ENCODE data around the gene COL9A1.

The COL9A1 gene

DNA sequence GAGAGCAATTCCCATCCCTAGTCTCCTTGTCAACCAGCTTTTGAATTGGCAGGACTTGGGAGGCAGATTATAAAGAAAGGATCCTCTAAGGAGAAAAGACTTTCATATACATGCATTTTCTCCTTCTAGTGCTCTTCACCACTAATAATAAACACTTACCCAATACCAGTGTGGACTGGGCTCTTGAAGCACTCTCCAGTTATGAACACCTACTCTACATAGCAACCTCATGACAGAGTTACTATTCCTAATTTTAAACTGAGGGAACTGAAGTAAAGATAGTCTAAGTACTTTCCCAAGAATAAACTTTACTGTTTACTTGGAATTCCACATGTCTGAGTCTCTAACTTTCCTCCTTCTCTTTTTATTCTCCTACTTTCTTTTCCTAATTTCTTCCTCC, 4.8 kb downstream of the COL9A1 start:
- in situ Hi-C loops (cut with MboI; ENCODE audit: low pct_unique_long_range_greater_than_20kb, low sequenced_read_pairs) = no loop called here
- no peak for DNase-seq

DNA sequence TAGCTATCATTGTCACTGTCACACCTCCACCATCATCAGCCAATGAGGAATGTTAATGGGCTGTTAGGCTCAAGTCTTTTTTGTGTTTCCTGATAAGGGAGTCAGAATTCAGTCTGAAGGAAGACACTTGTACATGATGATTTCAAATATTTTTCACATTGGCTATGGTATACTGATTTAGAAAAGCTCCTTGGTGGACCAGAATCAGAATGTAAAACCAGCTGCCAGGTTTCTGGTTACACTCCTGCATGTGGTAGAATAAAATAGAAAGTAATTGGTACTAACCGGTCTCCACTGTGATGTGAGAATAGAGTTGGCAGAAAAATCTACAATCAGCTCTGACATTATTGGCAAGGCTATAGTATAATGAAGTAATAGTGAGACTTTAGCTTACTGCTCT, 10.7 kb downstream of the COL9A1 start:
- in situ Hi-C loops (cut with MboI; ENCODE audit: low pct_unique_long_range_greater_than_20kb, low sequenced_read_pairs) = no loop called here
- DNase-seq = no peak

DNA sequence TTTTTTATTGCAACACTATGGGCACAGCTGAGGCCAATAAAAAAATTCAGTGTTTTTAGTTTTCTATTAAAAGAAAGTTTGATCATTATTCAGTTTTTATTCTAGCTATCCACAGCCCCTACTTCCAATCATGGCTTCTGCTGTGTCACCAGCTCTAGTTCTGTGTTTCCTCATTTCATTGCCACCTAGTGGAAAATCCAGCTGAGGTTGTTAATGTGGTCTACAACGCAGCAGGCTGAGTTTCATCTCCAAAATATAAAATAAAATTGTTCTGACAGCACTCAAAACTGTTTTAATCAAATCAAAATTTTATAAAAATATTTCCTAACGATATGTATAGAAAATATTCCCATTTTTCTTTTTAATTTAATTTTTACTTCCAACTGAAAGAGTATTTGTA, 13.6 kb downstream of the COL9A1 start:
- DNase-seq = no peak
- in situ Hi-C loops (cut with MboI; ENCODE audit: low pct_unique_long_range_greater_than_20kb, low sequenced_read_pairs) = no loop called here

DNA sequence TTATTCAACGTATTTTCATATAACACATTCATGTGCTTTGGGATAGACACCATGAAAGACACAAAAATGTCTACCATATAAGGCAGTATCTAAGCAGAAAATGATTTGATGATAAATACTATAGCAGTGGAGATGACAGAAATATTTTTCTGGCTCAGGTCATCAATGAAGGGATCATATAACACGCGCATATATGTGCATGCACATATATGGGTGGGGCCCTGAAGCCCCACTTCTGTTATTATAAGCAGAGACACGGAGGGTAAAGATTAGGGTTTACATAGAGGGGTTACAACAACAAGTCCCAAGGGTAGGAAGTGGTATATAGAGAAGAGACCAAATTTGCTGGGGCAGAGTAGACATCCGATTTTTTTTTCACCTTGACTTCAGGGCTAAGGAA, 16.0 kb downstream of the COL9A1 start:
- no peak for DNase-seq
- in situ Hi-C loops (cut with MboI; ENCODE audit: low pct_unique_long_range_greater_than_20kb, low sequenced_read_pairs) = no loop called here

DNA sequence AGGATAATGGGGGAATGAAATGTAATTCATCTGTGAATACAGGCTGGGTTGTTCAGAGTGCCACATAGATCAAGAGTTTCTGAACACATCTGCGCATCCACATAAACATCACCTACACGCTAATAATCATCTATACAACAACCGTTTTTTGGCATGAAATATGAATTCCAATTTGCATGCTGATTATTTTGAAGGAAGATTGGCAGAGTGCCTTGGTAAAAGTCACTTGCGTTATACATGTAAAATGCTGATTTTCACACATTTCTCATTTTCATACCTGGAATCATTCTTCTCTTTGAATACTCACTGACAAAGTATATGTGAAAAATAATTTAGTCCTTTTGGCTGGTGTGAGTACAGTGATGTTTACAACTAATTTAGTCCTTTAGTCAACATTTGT, 17.7 kb downstream of the COL9A1 start:
- in situ Hi-C loops (cut with MboI; ENCODE audit: low pct_unique_long_range_greater_than_20kb, low sequenced_read_pairs) = no loop called here
- no peak for DNase-seq

DNA sequence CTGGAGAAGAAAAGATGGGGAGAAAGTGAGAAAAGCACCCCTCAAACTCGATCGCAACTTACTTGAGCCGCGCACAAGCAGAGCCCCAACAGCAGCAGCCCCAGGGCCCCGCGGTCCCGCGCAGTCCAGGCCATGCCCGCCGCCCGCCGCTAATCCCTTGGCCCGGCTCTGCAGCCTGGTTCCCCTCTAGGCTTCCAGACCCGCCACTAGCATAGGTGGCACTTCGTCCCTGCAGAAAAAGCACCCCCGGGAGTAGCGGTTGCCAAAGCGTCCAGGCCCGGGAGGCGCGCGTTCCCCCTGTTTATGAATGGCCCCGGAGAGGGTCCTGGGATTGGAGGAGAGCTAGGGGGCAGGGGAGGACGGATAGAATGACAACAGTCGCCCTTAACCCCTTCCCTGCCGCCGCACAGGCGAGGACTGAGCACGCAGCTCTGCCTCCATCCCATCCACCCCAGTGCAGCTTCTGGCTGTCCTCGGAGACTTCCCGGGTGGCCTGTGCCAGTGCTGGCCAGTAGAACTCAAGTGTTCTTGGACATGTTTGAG, 19.9 kb downstream of the COL9A1 start:
- in situ Hi-C loops (cut with MboI; ENCODE audit: low pct_unique_long_range_greater_than_20kb, low sequenced_read_pairs) = no loop called here
- DNase-seq = no peak

DNA sequence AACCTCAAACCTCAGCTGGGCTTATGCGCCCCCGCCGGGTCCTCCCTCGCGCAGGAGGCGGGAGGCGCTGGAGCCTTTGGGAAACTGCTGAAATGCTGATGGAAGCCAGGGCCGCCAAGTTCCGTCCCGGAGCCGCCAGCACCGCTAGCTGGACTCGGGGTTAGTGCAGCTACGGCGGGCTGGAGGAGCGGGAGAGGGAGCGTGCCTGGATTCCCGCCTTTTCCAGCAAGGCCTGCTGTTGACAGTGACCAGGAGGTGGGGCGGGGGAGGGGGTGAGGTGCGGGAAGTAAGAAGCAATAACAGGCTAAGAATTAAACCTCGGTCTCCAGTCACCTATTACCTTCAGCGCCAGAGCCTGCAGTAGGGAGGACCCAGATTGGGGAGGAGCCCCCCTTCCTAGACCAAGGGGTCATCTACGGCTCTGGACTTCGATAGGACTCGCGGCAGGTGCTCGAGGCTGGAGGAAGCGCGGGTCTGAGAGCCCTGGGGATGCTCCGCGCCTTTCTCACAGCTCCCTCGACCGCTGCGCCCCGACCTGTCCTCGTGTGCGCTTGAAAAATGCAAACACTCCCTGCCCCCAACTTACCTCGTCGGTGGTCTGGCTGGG, 20.5 kb downstream of the COL9A1 start:
- DNase-seq = no peak
- in situ Hi-C loops (cut with MboI; ENCODE audit: low pct_unique_long_range_greater_than_20kb, low sequenced_read_pairs) = no loop called here

DNA sequence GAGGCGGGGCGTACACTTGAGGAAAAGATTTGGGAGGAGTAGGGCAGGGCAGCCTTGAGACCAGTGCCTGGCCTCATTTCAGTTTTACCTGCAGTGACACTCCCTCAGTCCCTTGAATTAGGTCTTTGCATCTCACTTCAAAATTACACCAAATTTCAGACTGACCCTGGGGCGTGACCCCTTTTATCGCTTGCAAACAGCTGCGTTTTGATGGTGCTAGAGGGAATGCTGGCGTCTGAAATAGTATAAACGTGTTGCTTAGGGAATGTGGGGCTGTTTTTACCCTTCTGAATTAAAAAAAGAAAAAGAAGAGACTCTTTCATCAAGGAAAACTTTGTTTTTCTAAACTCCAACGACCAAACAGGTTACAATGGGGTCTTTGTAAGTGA, 21.0 kb downstream of the COL9A1 start:
- in situ Hi-C loops (cut with MboI; ENCODE audit: low pct_unique_long_range_greater_than_20kb, low sequenced_read_pairs) = no loop called here
- DNase-seq = no peak

DNA sequence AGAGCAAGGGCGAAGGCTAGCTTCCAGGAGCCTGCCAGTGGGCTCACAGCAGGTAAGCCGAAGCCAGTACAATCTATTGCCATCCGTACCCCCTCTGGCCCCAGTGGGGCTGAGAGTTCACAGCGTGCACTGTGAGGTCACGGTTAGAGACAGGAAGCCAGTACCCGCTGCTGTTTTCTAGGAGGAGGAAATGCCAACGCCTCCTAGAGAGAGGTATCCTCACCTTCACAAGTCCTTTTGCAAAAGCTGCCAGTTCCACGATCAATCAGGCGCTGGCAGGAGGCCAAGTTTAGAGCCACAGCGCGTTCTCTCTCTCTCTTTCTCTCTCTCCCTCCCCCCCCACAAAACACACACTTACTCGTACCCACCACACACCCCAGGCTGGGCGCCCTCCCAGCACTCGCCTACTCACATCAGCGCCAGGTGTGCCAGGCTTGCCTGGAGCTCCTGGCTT, 22.5 kb downstream of the COL9A1 start:
- in situ Hi-C loops (cut with MboI; ENCODE audit: low pct_unique_long_range_greater_than_20kb, low sequenced_read_pairs) = no loop called here
- no peak for DNase-seq

DNA sequence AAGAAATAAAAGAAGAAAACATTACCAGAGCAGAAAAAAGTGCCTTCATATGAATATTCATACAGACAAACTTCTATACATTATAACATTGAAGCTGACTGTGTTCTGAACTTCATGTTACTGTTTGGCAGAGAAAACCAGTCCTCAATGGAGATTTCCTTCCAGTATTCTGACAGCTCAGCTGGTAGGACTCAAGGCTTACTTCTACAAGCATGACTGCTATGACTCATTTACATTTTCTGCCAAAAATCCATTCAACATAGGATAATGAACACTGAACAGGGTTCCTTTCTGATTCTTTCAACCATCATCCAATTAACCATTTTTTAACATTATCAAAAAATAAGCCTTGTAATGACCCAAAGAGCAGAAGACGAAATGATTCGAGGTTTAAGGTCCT, 25.4 kb downstream of the COL9A1 start:
- in situ Hi-C loops (cut with MboI; ENCODE audit: low pct_unique_long_range_greater_than_20kb, low sequenced_read_pairs) = no loop called here
- no peak for DNase-seq

DNA sequence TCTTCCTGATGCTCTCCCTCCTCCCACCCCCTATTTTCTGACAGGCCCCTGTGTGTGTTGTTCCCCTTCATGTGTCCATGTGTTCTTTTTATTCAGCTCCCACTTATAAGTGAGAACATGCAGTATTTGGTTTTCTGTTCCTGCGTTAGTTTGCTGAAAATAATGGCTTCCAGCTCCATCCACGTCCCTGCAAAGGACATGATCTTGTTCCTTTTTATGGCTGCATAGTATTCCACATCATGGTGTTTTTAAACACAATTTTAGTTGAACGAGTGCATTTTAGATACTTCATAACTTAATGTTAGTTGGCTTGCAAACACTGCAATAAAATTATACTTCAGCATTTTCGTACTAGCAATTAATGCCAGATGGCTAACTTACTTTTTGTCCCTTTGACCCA, 28.5 kb downstream of the COL9A1 start:
- in situ Hi-C loops (cut with MboI; ENCODE audit: low pct_unique_long_range_greater_than_20kb, low sequenced_read_pairs) = no loop called here
- DNase-seq = no peak

DNA sequence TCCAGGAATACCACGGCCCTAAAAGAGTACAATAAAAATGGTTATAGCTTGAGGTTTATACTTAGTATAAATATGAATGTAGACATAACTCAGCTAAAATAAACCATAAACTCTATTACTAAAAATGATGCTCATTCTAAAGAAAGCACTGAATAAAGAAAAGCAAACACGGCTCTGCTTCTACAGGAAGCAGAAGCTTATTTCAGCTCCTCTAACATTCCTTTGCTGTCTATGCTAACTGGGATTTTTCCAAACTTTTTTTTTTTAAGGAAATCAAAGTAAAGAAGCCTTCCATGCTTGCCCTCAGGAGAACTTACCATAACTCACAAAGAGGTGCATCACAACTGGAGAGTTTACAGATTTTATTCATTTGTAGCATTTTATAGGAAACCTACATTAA, 30.8 kb downstream of the COL9A1 start:
- in situ Hi-C loops (cut with MboI; ENCODE audit: low pct_unique_long_range_greater_than_20kb, low sequenced_read_pairs) = no loop called here

DNA sequence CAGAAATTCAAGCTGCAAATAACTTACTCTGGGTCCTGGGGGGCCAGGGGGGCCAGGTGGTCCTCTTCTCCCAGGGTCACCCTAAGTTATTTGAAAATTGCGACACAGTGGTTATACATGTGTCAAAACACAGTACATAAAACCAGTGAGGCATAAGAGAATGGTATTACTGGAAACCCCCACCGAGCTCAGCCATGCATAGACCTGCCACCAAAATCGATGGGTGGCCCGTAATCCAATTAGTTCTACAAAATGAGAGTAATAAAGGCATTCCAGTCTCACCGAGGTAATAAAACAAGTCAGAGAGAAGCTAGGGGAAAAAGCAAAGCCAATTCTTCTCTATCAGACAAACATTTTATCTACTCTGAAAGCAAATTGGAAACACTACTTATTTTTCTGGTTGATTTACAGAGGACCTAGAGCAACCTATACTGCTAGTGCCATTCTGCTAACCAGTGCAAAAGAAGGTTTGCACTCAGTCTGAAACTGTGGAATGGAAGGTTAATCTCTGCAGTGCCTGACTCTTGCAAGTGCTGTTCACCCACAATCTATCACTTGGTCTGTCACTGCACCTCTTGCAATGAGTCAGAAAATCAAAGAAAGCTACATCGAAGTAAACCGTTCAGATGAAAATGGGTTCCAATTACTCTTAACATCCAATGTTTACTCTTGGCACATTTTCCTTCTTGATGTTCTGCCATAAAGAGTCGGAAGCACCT, 32.4 kb downstream of the COL9A1 start:
- in situ Hi-C loops (cut with MboI; ENCODE audit: low pct_unique_long_range_greater_than_20kb, low sequenced_read_pairs) = no loop called here

More for the DNA sequence above, 30.8 kb downstream of the COL9A1 start:
- no peak for DNase-seq

DNA sequence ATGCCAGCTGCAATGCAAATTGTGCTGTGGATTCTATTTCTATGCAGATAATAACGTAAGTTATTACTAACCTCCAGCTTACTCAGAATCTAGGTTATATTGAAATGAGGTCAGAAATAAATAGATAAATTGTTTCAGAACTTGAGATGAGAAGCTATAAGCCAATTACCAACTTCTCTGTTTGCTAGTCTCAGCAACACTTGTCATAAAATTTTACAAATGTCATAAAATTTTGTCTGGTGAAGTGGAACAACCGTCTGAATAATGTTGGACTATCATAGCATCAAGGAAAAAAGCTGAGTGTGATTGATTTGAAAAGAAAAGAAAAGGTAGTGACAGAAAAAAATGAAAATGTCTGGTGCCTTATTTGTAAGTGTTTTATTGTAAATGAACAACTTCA, 36.7 kb downstream of the COL9A1 start:
- in situ Hi-C loops (cut with MboI; ENCODE audit: low pct_unique_long_range_greater_than_20kb, low sequenced_read_pairs) = no loop called here

More for the DNA sequence above, 32.4 kb downstream of the COL9A1 start:
- DNase-seq = no peak

DNA sequence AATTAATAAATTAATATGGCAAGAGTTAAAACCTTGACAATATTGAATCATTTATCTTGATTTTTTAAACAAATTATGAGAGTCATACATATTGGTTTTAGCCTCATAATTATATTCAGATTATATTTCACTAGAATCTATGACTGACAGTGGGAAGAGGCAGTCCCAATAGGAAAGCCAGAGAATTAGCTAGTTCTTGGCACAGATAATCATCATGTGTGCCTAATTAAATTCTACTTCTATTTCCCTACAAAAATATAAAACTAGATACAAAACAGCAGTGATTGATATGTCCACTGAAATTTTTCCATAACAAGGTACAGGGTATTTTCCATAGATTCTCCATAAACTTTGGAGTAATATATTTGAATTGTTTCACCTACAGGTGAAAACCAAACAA, 38.6 kb downstream of the COL9A1 start:
- DNase-seq = no peak
- in situ Hi-C loops (cut with MboI; ENCODE audit: low pct_unique_long_range_greater_than_20kb, low sequenced_read_pairs) = no loop called here

More for the DNA sequence above, 36.7 kb downstream of the COL9A1 start:
- DNase-seq = no peak

DNA sequence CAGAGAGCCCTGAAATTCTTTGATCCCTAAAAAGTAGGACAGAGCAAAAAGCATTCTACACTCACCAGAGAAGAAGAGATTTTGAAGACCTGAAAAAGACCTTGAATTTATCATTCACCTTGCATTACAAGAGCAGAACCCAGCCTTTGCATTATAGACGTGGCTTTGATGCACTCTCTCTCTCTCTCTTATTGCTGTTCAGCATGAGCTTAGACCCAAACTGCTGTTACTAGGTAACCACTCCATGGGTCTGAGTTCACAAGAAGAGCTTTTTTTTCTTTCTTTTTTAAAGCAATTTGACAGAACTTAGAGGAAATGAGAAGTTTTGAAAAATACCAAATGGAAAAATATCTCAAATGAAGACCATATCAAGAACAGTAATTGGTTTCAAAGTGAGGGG, 44.4 kb downstream of the COL9A1 start:
- in situ Hi-C loops (cut with MboI; ENCODE audit: low pct_unique_long_range_greater_than_20kb, low sequenced_read_pairs) = no loop called here
- DNase-seq = no peak

DNA sequence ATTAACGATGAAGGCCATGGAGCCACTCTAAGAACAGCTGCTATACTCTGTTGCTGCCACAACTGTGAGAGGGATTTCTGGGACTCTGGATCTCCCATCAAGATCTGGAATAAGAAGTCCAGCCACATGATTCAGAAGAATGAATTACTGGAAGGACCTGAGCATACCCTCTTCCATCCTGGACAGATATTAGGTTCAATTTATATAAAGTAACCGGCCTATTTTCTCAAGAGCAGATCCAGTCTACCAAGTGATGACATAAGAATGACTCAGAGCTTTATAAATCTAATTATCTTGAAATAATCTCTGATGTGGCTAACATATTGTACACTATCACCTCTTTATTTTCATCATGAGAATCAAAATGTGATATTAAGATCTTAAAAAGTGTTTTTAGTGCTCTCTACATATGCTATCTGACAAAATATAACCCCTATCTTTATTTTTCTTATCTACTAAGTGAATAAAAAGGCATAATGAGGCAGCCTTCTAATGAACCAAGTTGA, 45.1 kb downstream of the COL9A1 start:
- in situ Hi-C loops (cut with MboI; ENCODE audit: low pct_unique_long_range_greater_than_20kb, low sequenced_read_pairs) = no loop called here
- no peak for DNase-seq

DNA sequence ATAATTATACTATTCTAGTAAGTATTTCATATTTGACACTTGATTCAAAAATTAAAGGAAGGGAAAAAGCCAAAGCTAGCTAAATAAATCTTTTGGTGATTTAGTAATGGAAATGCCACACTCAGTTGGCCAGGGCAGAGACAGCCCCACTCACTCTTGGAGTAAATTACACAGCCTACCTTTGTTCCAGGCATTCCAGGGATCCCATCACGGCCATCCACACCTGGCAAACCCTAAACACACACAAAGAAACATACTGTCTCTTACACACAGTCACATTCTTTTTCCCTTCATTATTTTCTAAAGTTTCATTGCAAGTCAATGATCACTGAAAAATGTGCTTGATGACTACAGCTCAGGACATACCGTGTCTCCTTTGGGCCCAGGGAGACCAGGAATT, 48.1 kb downstream of the COL9A1 start:
- in situ Hi-C loops (cut with MboI; ENCODE audit: low pct_unique_long_range_greater_than_20kb, low sequenced_read_pairs) = no loop called here

DNA sequence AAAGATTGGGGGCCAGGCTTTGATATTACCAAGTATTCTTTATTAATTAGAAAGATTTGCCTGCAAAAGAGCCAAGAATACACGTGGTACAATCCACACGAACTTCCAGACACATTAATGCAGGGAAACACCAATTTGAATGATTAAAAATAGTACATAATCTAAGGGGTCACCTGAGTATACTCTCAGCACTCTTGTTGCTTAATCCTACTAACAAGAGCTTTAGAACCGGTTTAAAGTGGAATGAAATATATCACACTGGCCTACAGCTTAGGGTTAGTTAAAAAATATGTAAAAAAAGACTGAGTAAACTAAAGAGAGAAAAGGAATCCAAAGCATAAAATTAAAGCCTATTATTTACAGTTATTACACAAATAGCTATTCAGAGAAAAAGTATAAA, 49.0 kb downstream of the COL9A1 start:
- no peak for DNase-seq
- in situ Hi-C loops (cut with MboI; ENCODE audit: low pct_unique_long_range_greater_than_20kb, low sequenced_read_pairs) = no loop called here

More for the DNA sequence above, 48.1 kb downstream of the COL9A1 start:
- no peak for DNase-seq

DNA sequence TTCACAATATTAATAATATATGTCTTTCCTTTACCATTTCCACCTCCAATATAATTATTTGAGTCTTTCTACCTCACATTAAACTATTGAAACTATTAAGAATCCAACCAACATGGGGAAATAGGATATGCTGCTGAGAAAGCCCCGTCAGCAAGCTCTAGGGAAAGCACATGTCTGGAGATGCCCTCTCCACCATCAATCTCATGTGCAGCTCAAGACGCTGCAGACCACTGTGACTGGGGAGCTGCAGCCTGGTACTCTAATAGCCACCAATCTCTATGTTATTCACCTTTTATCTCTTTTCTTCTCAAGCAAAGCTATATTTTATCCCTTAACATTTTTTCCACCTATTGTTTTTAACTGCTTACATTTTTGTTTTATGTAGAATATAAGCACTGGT, 50.3 kb downstream of the COL9A1 start:
- DNase-seq = no peak
- in situ Hi-C loops (cut with MboI; ENCODE audit: low pct_unique_long_range_greater_than_20kb, low sequenced_read_pairs) = no loop called here

DNA sequence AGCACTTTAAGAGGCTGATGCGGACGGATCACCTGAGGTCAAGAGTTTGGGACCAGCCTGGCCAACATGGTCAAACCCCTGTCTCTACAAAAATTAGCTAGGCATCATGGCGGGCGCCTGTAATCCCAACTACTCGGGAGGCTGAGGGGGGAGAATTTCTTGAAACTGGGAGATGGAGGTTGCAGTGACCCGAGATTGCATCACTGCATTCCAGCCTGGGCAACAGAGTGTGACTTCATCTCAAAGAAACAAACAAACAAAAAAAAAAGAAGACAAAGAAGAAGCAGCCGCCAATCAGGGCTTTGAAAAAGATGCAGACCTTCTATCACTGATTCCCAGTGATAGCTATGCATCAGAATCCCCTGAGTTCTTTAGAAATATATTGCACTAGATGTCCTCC, 56.8 kb downstream of the COL9A1 start:
- in situ Hi-C loops (cut with MboI; ENCODE audit: low pct_unique_long_range_greater_than_20kb, low sequenced_read_pairs) = no loop called here
- no peak for DNase-seq
